ENCODE data around the gene SBNO1.

GRCh38 chr12:123387508-123388176, 23.0 kb upstream of the SBNO1 start:
- TF ChIP-seq CTCF (IDR thresholded peaks at IDR 0.05) (no peak), POLR2A (IDR thresholded peaks at IDR 0.05) (no peak)
